A673 (cell line): ENCODE data around the gene ATP6V1D.

Source experiments
- EZH2 ChIP-seq: fragments of 200-600 bp; sonication (generic); IDR thresholded peaks from 2 replicates; pipeline ENCODE4 v1.6.1; 2017; ENCODE audit warnings: borderline replicate concordance, low read depth, mild to moderate bottlenecking, mixed read lengths, antibody characterized with exemption, low read length; ENCODE audit not compliant: poor library complexity, severe bottlenecking
- TF ChIP-seq, protein P1 (sequence below): fragments of 300-800, 200-600 bp; sonication (generic); conservative IDR thresholded peaks from 2 replicates; pipeline ENCODE4 v1.5.1; 2017; ENCODE audit warnings: low read depth, mild to moderate bottlenecking, antibody characterized with exemption, low read length, moderate library complexity, mixed read lengths

DNA sequence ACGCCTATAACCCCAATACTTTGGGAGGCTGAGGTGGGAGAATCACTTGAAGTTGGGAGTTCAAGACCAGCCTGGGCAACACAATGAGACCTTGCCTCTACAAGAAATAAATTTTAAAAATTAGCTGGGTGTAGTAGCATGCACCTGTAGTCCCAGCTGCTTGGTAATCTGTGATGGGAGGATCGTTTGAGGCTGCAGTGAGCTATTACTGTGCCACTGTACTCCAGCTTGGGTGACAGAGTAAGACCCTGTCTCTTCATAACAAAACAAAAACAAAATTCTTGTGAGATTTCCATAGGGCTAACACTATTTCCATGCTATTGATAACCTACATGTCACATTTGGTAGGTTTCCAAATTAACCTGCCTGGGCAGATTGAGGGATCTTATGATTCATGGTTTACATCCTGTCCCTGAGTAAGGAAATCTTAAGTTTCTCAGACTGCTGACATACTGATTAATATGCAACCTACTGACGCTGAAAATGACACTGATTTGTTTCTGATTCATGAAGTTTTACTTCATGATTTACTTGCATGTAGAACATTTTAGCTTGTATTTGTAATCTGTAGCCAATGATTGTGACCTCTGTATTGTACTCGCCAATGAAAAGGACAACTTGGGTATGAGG is 15.9 kb downstream of the ATP6V1D start:
- TF ChIP-seq, protein P1, sequence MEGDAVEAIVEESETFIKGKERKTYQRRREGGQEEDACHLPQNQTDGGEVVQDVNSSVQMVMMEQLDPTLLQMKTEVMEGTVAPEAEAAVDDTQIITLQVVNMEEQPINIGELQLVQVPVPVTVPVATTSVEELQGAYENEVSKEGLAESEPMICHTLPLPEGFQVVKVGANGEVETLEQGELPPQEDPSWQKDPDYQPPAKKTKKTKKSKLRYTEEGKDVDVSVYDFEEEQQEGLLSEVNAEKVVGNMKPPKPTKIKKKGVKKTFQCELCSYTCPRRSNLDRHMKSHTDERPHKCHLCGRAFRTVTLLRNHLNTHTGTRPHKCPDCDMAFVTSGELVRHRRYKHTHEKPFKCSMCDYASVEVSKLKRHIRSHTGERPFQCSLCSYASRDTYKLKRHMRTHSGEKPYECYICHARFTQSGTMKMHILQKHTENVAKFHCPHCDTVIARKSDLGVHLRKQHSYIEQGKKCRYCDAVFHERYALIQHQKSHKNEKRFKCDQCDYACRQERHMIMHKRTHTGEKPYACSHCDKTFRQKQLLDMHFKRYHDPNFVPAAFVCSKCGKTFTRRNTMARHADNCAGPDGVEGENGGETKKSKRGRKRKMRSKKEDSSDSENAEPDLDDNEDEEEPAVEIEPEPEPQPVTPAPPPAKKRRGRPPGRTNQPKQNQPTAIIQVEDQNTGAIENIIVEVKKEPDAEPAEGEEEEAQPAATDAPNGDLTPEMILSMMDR: no peak
- TF ChIP-seq EZH2: no peak
